ENCODE measurements around the gene CYP8B1.
"Not testable (repeated sequence)": the region's sequence is repeated elsewhere in the genome, so short reads cannot be mapped to it uniquely, and the experiment has no call there.

CYP8B1 gene

GRCh38 chr3:42883251-42883930 lies 7.7 kb upstream of the CYP8B1 start:
- not testable (repeated sequence) for DNase-seq

DNA sequence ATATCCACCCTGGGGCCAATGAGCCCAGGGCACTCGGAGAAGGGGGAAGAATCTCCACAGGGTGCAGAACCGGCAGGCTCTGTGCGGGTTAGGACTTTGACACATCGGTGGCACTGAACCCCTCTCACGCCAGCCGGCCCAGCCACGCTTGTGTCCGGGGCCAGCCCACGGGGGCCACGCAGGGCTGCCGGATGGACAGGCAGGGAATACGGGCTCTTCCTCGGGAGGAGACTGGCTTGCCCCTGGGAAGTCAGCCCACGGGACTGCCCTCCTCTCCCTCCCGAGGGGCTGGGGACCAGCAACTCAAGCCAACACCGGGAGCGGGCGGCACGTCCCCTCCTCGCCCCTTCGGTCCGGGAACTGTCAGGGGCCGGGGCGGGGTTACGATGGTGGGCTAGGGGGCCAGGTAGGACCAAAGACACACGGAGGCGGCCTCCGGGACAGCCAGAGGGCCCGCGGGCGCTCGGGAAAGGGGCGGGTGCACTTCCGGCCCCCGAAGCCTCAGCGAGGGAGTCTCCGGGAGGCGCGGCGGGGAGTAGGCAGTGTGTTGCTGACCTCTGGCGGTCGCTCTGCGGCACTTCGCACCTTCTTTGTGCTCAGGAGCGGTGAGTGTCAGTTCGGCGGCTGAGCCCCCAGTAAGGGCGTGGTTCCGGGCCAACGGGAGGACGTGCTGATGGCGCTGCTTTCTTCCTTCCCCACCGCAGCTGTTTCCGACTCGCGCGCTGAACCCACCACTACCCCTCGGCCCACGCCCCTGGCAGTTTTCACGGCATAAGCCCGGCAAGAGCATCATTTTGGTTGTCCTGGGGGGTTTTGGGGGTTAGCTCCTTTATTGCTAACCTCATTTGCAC lies 5.1 kb upstream of the CYP8B1 start:
- peak; percentile 50 for DNase-seq

GRCh38 chr3:42880183-42880582 lies 4.5 kb upstream of the CYP8B1 start:
- DNase-seq: no peak

DNA sequence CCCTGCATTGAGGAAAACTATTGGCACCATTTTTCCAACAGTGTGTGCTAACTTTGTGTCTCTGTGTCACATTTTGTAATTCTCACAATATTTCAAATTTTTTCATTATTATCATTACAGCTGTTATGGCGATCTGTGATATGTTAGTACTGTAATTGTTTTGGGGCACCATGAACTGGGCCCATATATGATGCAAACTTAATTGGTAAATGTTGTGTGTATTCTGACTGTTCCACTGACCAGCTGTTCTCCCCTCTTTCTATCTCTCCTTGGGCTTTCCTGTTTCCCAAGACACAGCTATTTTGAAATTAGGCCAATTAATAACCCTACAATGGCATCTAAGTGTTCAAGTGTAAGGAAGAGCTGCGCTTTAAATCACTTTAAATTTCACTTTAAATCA lies 2.2 kb upstream of the CYP8B1 start:
- no peak for DNase-seq

GRCh38 chr3:42876940-42877720 lies 1.5 kb upstream of the CYP8B1 start:
- no peak for DNase-seq

GRCh38 chr3:42876401-42876800 lies 722 bp upstream of the CYP8B1 start:
- DNase-seq: no peak

DNA sequence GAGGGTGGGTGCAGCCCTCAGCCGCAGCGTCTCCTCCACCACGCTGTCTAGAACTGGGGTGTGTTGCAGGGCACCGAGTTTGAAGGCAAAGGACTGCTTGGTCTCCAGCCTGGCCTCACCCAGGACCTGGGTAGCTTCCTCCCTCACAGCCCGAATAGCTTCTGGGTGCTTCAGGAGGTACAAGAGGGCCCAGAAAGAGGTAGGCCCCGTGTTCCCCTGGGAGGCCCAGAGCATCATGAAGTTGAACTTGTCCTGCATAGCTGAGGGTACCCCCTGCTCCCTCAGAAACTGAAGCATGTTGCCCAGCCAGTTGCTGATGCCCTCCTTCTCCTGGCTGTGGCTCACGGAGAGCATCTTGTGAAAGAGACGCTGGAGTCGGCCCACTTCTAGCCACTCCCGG lies 930 bp downstream of the CYP8B1 start:
- no peak for DNase-seq

GRCh38 chr3:42873221-42873982 lies 2.3 kb downstream of the CYP8B1 start:
- no peak for DNase-seq

DNA sequence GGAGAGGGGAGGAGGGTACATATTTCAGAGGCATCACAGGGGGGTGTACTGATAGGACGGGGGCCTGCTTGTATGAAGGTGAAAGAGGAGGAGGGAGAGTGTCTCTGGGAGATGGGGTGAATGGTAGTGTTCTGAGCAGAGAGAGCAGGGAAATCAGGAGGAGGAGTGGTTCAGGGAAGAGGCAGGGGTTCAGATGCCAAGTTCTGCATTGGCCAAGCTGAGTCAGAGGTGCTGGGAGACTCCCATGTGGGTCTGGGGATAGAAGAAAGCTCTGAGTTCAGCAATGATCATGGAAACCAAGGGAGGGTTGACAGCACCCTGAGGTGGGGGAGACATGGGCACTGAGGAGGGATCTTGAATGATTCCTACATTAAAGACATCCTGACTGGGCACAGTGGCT lies 3.0 kb downstream of the CYP8B1 start:
- DNase-seq: no peak

GRCh38 chr3:42871592-42872196 lies 4.0 kb downstream of the CYP8B1 start:
- DNase-seq: no peak

- DNase-seq: no peak
These were observed 6.8 kb downstream of the CYP8B1 start for GRCh38 chr3:42868841-42869240.

DNA sequence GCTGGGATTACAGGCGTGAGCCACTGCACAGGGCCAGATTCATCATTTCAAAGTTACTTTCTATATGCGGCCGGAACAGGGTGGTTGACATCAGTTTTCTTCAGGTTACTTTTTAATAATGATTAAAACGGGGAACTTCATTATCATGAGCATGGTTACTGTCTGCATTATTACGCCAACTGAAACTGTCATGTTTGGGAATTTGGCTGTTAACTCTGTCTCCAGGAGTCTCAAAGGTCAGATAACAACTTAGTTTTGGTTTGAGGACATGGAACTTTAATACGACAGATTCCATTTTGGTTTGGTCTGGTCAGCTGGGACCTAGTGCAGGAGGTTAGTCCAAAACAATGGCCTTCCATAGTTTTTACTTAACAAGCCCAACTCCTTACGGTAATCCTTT lies 8.5 kb downstream of the CYP8B1 start:
- DNase-seq: no peak

DNA sequence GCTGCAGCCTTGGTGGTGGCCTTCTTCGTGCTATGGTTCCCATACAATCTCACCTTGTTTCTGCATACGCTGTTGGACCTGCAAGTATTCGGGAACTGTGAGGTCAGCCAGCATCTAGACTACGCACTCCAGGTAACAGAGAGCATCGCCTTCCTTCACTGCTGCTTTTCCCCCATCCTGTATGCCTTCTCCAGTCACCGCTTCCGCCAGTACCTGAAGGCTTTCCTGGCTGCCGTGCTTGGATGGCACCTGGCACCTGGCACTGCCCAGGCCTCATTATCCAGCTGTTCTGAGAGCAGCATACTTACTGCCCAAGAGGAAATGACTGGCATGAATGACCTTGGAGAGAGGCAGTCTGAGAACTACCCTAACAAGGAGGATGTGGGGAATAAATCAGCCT lies 10.4 kb downstream of the CYP8B1 start:
- DNase-seq: no peak

DNA sequence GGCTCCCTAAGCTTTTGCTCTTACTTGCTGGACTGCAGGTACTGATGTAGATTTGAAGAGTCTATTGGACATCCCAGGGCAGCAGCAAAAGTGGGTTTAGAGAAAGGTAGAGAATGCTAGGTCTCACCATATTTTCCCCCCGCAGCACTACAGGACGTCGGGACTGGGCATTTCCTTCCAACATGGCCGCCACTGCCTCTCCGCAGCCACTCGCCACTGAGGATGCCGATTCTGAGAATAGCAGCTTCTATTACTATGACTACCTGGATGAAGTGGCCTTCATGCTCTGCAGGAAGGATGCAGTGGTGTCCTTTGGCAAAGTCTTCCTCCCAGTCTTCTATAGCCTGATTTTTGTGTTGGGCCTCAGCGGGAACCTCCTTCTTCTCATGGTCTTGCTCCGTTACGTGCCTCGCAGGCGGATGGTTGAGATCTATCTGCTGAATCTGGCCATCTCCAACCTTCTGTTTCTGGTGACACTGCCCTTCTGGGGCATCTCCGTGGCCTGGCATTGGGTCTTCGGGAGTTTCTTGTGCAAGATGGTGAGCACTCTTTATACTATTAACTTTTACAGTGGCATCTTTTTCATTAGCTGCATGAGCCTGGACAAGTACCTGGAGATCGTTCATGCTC lies 11.2 kb downstream of the CYP8B1 start:
- no peak for DNase-seq

GRCh38 chr3:42856544-42856943 lies 19.1 kb downstream of the CYP8B1 start:
- no peak for DNase-seq

DNA sequence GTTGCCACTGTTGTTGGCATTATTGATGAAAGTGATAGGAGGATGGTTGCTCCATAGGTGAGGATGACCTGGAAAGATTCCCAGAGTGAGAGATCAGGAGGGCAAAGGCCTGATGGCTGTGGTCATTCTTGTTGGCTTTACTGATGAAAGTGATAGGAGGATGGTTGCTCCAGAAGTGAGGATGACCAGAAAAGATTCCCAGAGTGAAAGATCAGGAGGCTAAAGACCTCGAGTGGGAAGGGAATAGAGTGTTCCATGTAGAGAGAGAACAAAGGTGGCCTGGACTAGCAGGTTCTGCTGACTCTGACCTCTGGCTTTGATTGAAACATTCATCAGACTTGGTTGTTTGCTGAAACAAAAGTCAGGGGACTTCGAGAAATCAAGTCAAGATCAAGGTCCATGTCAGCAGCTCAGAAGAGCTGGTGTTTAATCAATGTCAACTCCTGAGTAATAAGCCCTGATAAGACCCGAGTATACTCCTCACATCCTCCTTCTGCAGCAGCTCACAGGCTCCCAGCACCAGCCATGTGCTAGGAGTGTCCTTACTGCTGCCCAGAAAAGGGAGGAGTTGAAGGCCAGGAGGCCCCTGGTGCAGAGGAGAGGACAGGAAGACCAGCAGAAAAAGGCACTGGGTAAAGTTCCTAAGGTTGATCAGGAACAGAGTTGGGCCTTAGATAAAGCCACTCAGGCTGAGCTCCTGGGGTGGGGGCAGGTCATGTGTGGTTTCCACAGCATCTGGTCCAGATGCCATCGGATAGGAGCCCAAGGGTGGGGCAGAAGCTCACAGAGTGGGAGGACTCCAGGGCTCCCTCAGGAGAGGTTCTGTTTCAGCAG lies 19.9 kb downstream of the CYP8B1 start:
- no peak for DNase-seq

DNA sequence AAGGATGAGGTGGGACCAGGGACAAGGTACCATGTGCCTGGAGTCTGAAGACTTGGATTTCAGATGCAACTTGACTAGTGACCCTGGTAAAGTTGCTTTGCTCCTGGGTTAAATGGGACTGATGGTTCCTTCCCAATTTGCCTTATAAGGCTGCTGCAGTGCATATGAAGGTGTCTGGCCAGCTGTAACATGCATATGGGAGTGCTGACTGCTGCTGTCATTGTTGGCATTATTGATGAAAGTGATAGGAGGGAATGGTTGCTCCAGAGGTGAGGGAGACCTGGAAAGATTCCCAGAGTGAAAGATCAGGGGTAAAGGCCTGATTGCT lies 20.5 kb downstream of the CYP8B1 start:
- DNase-seq: no peak

DNA sequence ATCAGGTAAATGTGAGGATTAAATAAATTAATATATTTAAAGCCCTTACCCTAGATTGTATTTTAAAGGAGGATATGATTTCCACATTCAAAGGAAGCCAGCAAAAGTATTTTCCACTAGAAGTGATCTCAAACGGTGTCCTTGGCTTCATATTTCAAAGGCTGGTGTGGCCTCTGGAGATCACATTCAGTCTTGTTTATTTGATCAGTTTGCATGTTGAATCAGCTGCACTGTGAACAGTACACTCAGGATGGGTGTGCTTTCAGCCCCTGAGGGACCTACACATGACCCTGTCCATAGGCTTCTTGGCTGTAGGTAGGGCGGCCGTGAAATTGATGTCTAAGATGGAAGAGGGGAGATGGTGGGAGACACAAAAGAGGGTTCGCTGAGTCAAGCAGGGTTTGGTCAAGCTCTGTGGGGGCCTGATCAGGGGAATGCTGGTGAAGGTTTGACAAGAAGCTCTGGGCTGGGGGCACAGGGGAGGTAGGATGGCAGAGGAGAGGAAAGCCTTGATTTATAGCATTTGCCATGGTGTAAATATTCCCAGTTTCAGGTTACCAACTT lies 21.9 kb downstream of the CYP8B1 start:
- no peak for DNase-seq

GRCh38 chr3:42853056-42853455 lies 22.6 kb downstream of the CYP8B1 start:
- no peak for DNase-seq

DNA sequence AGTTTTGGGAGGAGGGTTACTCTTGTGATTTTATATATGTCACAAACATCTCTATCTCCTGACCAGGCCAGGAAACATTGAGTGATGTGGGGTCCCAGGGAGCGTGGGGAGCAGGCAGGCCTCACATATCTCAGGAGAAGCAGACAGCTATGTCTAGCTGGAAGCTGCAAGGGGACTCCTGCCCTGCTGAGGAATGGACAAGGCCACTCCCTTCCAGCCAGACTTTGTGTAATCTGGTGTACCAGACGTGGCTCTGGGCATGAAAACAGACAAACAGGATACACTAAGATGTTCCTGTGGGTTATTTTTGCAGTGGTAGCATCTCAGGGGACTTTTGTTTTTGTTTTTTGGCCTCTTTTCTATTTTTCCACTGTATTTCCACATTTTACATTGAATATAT lies 23.2 kb downstream of the CYP8B1 start:
- DNase-seq: no peak
